ENCODE data around the gene ZNF823.

ZNF823 gene

GRCh38 chr19:11756965-11757364 is 18.2 kb upstream of the ZNF823 start:
- H3K4me3 Mint-ChIP-seq = no peak overlapping the region
- no peak for ATAC-seq
- H3K9me3 Mint-ChIP-seq = peaks cover 19% of the 10 kb centered on the region
- no peak for DNase-seq (ENCODE audit: low spot score in 2 of 2)
- H3K27ac Mint-ChIP-seq = no peak overlapping the region
- H3K36me3 Mint-ChIP-seq = no peaks in the 10 kb centered on the region
- no peaks in the 10 kb centered on the region for H3K4me1 Mint-ChIP-seq

- Mint-ChIP-seq H3K9me3 (peaks cover 25% of the 10 kb centered on the region), H3K4me3 (no peak overlapping the region), H3K27ac (no peak overlapping the region), H3K4me1 (no peaks in the 10 kb centered on the region), H3K36me3 (no peaks in the 10 kb centered on the region)
- no peak for DNase-seq (ENCODE audit: low spot score in 2 of 2)
- ATAC-seq = no peak
Observed at GRCh38 chr19:11754663-11755062, 15.9 kb upstream of the ZNF823 start.

GRCh38 chr19:11752244-11752736 is 13.5 kb upstream of the ZNF823 start:
- no peak overlapping the region for H3K4me3 Mint-ChIP-seq
- H3K36me3 Mint-ChIP-seq = no peaks in the 10 kb centered on the region
- no peaks in the 10 kb centered on the region for H3K4me1 Mint-ChIP-seq
- peaks cover 33% of the 10 kb centered on the region for H3K9me3 Mint-ChIP-seq
- no peak overlapping the region for H3K27ac Mint-ChIP-seq
- DNase-seq (ENCODE audit: low spot score in 2 of 2) = no peak
- ATAC-seq = no peak

- H3K4me1 Mint-ChIP-seq = no peaks in the 10 kb centered on the region
- no peak overlapping the region for H3K4me3 Mint-ChIP-seq
- no peaks in the 10 kb centered on the region for H3K36me3 Mint-ChIP-seq
- DNase-seq (ENCODE audit: low spot score in 2 of 2) (no peak), ATAC-seq (no peak)
- H3K9me3 Mint-ChIP-seq = peaks cover 31% of the 10 kb centered on the region
- H3K27ac Mint-ChIP-seq = no peak overlapping the region
Observed at GRCh38 chr19:11749751-11750150, 11.0 kb upstream of the ZNF823 start.

GRCh38 chr19:11747277-11747676 is 8.5 kb upstream of the ZNF823 start:
- H3K4me1 Mint-ChIP-seq = no peaks in the 10 kb centered on the region
- no peaks in the 10 kb centered on the region for H3K36me3 Mint-ChIP-seq
- H3K9me3 Mint-ChIP-seq = peaks cover 23% of the 10 kb centered on the region
- DNase-seq (ENCODE audit: low spot score in 2 of 2) (no peak), ATAC-seq (no peak)
- H3K4me3 Mint-ChIP-seq = no peak overlapping the region
- H3K27ac Mint-ChIP-seq = no peak overlapping the region

- no peaks in the 10 kb centered on the region for H3K4me1 Mint-ChIP-seq
- DNase-seq (ENCODE audit: low spot score in 2 of 2) (no peak), ATAC-seq (no peak)
- H3K36me3 Mint-ChIP-seq = no peaks in the 10 kb centered on the region
- H3K27ac Mint-ChIP-seq = no peak overlapping the region
- H3K9me3 Mint-ChIP-seq = peaks cover 20% of the 10 kb centered on the region
- H3K4me3 Mint-ChIP-seq = no peak overlapping the region
Observed at GRCh38 chr19:11745869-11746268, 7.1 kb upstream of the ZNF823 start.

- DNase-seq (ENCODE audit: low spot score in 2 of 2) (peak; percentile 7 to 74), ATAC-seq (peak; percentile 69)
- H3K36me3 Mint-ChIP-seq = peaks cover 5% of the 10 kb centered on the region
- no peaks in the 10 kb centered on the region for H3K9me3 Mint-ChIP-seq
- H3K27ac Mint-ChIP-seq = peak overlapping the region; percentile 93
- peak overlapping the region; percentile 98 for H3K4me3 Mint-ChIP-seq
- H3K4me1 Mint-ChIP-seq = peaks cover 21% of the 10 kb centered on the region
Observed at GRCh38 chr19:11737964-11738745, 591 bp downstream of the ZNF823 start.

GRCh38 chr19:11736696-11737095 is 2.0 kb downstream of the ZNF823 start:
- Mint-ChIP-seq H3K36me3 (peaks cover 5% of the 10 kb centered on the region), H3K4me1 (peaks cover 21% of the 10 kb centered on the region), H3K27ac (no peak overlapping the region), H3K9me3 (no peaks in the 10 kb centered on the region), H3K4me3 (peak overlapping the region; percentile 98)
- ATAC-seq (no peak), DNase-seq (ENCODE audit: low spot score in 2 of 2) (no peak)

- peaks cover 12% of the 10 kb centered on the region for H3K36me3 Mint-ChIP-seq
- no peak overlapping the region for H3K27ac Mint-ChIP-seq
- ATAC-seq (no peak), DNase-seq (ENCODE audit: low spot score in 2 of 2) (no peak)
- no peaks in the 10 kb centered on the region for H3K9me3 Mint-ChIP-seq
- no peak overlapping the region for H3K4me3 Mint-ChIP-seq
- peaks cover 21% of the 10 kb centered on the region for H3K4me1 Mint-ChIP-seq
Observed at GRCh38 chr19:11735375-11735774, 3.4 kb downstream of the ZNF823 start.

- ATAC-seq (no peak), DNase-seq (ENCODE audit: low spot score in 2 of 2) (no peak)
- Mint-ChIP-seq H3K9me3 (peaks cover 4% of the 10 kb centered on the region), H3K27ac (no peak overlapping the region), H3K4me3 (no peak overlapping the region), H3K4me1 (no peaks in the 10 kb centered on the region), H3K36me3 (peaks cover 11% of the 10 kb centered on the region)
Observed at GRCh38 chr19:11729586-11729985, 9.2 kb downstream of the ZNF823 start.

GRCh38 chr19:11722414-11722813 is 16.3 kb downstream of the ZNF823 start:
- no peak overlapping the region for H3K27ac Mint-ChIP-seq
- ATAC-seq = no peak
- no peak overlapping the region for H3K4me3 Mint-ChIP-seq
- no peaks in the 10 kb centered on the region for H3K4me1 Mint-ChIP-seq
- no peak for DNase-seq (ENCODE audit: low spot score in 2 of 2)
- H3K36me3 Mint-ChIP-seq = peaks cover 17% of the 10 kb centered on the region
- peaks cover 25% of the 10 kb centered on the region for H3K9me3 Mint-ChIP-seq

- Mint-ChIP-seq H3K9me3 (peaks cover 25% of the 10 kb centered on the region), H3K4me3 (no peak overlapping the region), H3K4me1 (no peaks in the 10 kb centered on the region), H3K36me3 (peaks cover 17% of the 10 kb centered on the region), H3K27ac (no peak overlapping the region)
- DNase-seq (ENCODE audit: low spot score in 2 of 2) (no peak), ATAC-seq (no peak)
Observed at GRCh38 chr19:11721681-11722080, 17.1 kb downstream of the ZNF823 start.

GRCh38 chr19:11710313-11710712 is 28.4 kb downstream of the ZNF823 start:
- ATAC-seq = no peak
- Mint-ChIP-seq H3K4me3 (no peak overlapping the region), H3K36me3 (no peaks in the 10 kb centered on the region), H3K9me3 (peaks cover 10% of the 10 kb centered on the region), H3K4me1 (no peaks in the 10 kb centered on the region), H3K27ac (no peak overlapping the region)
- no peak for DNase-seq (ENCODE audit: low spot score in 2 of 2)

GRCh38 chr19:11708457-11708856 is 30.3 kb downstream of the ZNF823 start:
- no peak overlapping the region for H3K27ac Mint-ChIP-seq
- DNase-seq (ENCODE audit: low spot score in 2 of 2) (no peak), ATAC-seq (no peak)
- no peak overlapping the region for H3K4me3 Mint-ChIP-seq
- H3K9me3 Mint-ChIP-seq = peaks cover 5% of the 10 kb centered on the region
- H3K36me3 Mint-ChIP-seq = no peaks in the 10 kb centered on the region
- no peaks in the 10 kb centered on the region for H3K4me1 Mint-ChIP-seq

GRCh38 chr19:11705474-11705873 is 33.3 kb downstream of the ZNF823 start:
- Mint-ChIP-seq H3K36me3 (no peaks in the 10 kb centered on the region), H3K9me3 (no peaks in the 10 kb centered on the region), H3K27ac (no peak overlapping the region), H3K4me3 (no peak overlapping the region), H3K4me1 (no peaks in the 10 kb centered on the region)
- no peak for DNase-seq (ENCODE audit: low spot score in 2 of 2)
- ATAC-seq = no peak

GRCh38 chr19:11704626-11705025 is 34.1 kb downstream of the ZNF823 start:
- Mint-ChIP-seq H3K9me3 (no peaks in the 10 kb centered on the region), H3K36me3 (no peaks in the 10 kb centered on the region), H3K27ac (no peak overlapping the region), H3K4me3 (no peak overlapping the region), H3K4me1 (peaks cover 6% of the 10 kb centered on the region)
- no peak for DNase-seq (ENCODE audit: low spot score in 2 of 2)
- ATAC-seq = no peak

Measured in stimulated activated effector memory CD8-positive, alpha-beta T cell treated with anti-CD3 and anti-CD28 coated beads, Interleukin-12 subunit alpha, Interleukin-12 subunit beta, amount 100 ng/mL, for 72 hours (primary cell).